Neutrophil (primary cell): ENCODE results near the gene NRG2.

Experiments used
- H3K27ac ChIP-seq: fragments of 200-600 bp; sonication (generic); 2 replicates; pipeline ENCODE4 v1.5.1; 2016; ENCODE audit warnings: mild to moderate bottlenecking, moderate library complexity
- H3K27me3 ChIP-seq: fragments of 200-600 bp; sonication (generic); 2 replicates; pipeline ENCODE4 v1.6.0; 2016; ENCODE audit warnings: mild to moderate bottlenecking
- H3K36me3 ChIP-seq: fragments of 200-600 bp; sonication (generic); 2 replicates; pipeline ENCODE4 v1.5.1; 2017
- H3K4me1 ChIP-seq, 2 experiments: fragments of 200-600 bp in 1 of 2; sonication (generic) in 1 of 2; 1 replicate in 1 of 2; 2 replicates in 1 of 2; pipeline versions ENCODE4 v1.5.1 to v1.6.1; 2013 to 2016; ENCODE audit warnings: low read depth in 1 of 2, low read length in 1 of 2, mild to moderate bottlenecking in 1 of 2, moderate library complexity in 1 of 2; ENCODE audit not compliant: control insufficient read depth in 1 of 2, insufficient read depth in 1 of 2
- H3K4me3 ChIP-seq, 2 experiments: fragments of 200-600 bp in 1 of 2; sonication (generic) in 1 of 2; 1 replicate in 1 of 2; 2 replicates in 1 of 2; pipeline ENCODE4 v1.5.1; 2013 to 2016; ENCODE audit warnings: low read depth in 1 of 2, low read length in 1 of 2, mild to moderate bottlenecking in 1 of 2, moderate library complexity in 1 of 2
- H3K9me3 ChIP-seq: fragments of 200-600 bp; sonication (generic); 2 replicates; pipeline ENCODE4 v1.5.1; 2016
- TF ChIP-seq, protein P1 (sequence below): fragments of 200-600 bp; sonication (generic); IDR thresholded peaks from 2 replicates; pipeline ENCODE4 v1.5.1; 2016; ENCODE audit warnings: antibody characterized with exemption

NRG2 gene

DNA sequence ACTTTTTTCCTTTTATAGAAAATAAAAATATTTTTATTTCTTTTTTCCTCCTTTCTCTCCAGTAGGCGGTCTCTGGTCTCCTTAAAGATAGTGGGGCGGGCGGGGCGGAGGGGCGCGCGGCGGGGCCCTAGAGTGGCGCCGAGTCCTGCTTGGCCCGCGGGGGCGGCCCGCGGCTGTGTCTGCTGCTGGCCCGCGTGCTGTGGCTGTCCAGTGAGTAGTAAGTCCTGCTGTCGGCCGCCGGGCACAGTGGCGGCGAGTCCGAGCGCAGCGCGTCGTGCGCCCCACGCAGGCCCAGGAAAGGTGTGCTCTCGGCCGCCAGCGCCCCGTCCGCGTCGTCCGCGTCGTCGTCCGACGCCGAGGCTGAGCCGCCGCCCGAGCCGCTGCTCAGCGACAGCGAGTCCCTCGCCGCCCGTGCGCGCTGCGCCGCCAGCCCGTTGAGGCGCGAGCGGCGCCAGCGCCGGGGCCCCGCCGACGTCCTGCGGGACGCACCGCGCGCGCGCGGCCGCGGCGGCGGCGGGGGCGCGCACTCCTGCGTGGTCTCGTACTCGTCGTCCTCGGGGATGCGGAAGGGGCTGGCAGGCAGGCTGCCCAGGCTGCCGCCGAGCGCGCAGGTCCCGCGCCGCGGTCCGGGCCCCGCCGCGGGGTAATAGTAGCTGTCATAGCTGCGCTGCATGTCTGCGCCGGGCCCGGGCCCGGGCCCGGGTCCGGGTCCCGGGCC, 195.2 kb downstream of the NRG2 start:
- no peaks in the 10 kb centered on the region for H3K9me3 ChIP-seq
- peak overlapping the region; percentile 15 to 43 for H3K4me3 ChIP-seq
- no peak overlapping the region for H3K27ac ChIP-seq
- H3K27me3 ChIP-seq: peaks cover 93% of the 10 kb centered on the region
- H3K4me1 ChIP-seq: peaks cover 0 to 7% of the 10 kb centered on the region in 2 experiments
- TF ChIP-seq, protein P1, sequence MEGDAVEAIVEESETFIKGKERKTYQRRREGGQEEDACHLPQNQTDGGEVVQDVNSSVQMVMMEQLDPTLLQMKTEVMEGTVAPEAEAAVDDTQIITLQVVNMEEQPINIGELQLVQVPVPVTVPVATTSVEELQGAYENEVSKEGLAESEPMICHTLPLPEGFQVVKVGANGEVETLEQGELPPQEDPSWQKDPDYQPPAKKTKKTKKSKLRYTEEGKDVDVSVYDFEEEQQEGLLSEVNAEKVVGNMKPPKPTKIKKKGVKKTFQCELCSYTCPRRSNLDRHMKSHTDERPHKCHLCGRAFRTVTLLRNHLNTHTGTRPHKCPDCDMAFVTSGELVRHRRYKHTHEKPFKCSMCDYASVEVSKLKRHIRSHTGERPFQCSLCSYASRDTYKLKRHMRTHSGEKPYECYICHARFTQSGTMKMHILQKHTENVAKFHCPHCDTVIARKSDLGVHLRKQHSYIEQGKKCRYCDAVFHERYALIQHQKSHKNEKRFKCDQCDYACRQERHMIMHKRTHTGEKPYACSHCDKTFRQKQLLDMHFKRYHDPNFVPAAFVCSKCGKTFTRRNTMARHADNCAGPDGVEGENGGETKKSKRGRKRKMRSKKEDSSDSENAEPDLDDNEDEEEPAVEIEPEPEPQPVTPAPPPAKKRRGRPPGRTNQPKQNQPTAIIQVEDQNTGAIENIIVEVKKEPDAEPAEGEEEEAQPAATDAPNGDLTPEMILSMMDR: no peak
- H3K36me3 ChIP-seq: no peaks in the 10 kb centered on the region

DNA sequence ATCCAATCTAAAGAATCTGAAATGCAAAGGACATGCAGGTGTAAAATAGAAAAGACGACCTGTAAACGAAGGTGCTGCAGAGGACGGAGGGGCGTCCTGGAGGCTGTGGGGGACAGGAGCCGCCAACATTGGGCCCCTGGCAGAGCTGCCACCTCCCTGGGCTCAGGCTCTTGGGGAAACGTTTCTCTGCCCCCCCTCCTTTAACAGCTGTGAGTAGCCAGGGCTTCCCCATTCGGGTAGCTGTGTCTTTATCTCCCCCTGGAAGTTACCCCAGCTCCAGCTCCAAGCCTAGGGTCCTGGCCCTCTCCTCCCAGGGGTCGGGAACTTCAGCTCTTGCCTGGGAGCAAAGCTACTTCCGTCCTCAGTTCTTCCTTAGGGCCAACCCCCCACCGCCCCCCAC, 196.0 kb downstream of the NRG2 start:
- Histone ChIP-seq H3K36me3 (no peaks in the 10 kb centered on the region), H3K27me3 (peaks cover 92% of the 10 kb centered on the region), H3K27ac (no peak overlapping the region), H3K9me3 (no peaks in the 10 kb centered on the region), H3K4me1 (peaks cover 0 to 7% of the 10 kb centered on the region in 2 experiments), H3K4me3 (no peak overlapping the region)
- TF ChIP-seq, protein P1: no peak

DNA sequence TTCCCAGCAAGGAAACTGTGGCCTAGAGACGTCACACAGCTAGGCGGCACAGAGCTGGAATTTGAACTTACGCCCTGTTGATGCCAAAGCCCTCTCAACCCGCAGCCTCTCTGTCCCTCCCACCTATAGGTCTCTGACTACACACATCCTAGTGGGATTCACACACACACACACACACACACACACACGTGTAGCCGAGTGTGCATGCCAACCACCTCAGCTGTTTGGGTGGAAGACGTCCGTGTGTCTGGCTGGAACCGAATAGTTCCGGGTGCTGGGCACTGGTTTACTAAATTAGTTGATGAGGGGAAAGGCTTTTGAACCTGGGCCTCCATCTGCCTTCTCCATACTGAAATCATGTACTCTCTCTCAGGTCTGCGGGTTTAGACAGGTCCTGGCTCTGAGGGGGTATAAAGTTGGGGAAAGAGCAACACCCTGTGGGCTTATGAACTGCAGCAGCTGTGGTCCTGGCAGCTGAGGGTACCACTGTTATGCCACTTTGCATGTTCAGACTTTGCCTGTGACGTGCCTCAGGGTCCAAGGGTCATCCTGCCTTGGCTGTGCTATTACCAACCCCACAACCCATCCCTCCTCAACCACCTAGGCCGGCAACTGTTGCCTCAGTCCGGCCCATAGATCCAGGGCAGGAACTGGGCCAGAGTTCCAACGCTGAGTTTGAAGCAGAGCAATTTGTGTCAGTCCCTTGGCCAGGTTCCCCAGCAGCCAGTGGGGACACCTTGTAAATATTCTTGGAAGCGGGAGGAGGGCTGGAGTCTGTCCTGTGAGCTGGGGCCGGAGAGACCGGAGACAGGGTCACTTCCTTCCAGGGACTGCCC, 197.0 kb downstream of the NRG2 start:
- no peaks in the 10 kb centered on the region for H3K9me3 ChIP-seq
- TF ChIP-seq, protein P1: no peak
- H3K4me1 ChIP-seq: peaks cover 0 to 7% of the 10 kb centered on the region in 2 experiments
- H3K36me3 ChIP-seq: no peaks in the 10 kb centered on the region
- H3K27ac ChIP-seq: no peak overlapping the region
- H3K27me3 ChIP-seq: peaks cover 81% of the 10 kb centered on the region
- H3K4me3 ChIP-seq: no peak overlapping the region

DNA sequence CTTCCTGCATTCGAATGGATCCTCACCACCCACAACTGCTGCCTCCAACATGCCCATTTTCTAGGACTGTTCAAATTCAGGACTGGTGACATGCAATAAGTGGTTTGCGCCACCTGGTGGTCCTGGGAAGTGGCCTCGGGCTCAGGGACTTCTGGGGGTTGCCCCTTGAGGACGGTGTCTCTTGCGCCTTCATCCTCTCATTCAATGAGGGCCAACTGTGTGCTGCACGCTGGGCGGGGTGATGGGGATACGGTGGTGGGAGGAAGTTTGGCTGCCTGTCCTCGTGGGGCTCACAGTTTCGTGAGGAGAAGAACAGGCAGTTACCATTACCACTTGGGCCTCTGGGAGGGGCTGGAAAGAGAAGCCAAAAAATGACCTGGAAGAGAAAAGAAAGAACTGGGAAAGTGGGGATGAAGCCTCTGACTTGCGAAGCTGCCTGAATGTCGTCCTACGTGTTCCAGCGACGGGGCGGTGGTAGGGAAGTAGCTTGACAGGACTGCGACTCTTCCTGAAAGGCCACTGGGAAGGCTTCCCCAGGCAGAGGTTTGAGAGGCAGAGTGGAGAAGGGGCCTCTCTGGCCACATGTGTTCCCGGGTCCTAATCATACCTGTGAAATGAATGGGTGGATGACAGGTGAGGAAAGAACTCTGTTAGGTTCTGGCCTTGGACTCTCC, 198.5 kb downstream of the NRG2 start:
- Histone ChIP-seq H3K27ac (no peak overlapping the region), H3K27me3 (peaks cover 67% of the 10 kb centered on the region), H3K36me3 (no peaks in the 10 kb centered on the region), H3K4me3 (no peak overlapping the region), H3K9me3 (no peaks in the 10 kb centered on the region), H3K4me1 (peaks cover 0 to 7% of the 10 kb centered on the region in 2 experiments)
- TF ChIP-seq, protein P1: no peak

DNA sequence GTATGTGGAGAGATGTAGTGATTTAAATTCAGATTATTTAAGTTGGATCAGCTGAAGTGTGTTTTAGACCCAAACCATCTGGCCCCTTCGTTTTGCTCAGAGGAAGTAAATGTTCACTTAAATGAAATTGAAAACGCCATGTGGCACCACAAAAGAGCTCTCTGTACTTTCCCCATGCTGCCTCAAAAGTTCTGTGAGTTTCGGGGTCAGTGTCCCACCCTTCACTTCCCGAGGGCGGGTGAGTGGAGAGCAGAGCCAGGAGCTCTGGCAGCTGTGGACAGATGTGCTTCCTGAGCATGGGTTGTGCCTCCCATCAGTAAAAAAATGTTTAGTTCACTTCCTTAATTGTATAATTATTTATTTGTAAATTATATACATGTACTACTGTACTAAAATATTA, 199.1 kb downstream of the NRG2 start:
- TF ChIP-seq, protein P1: no peak
- no peaks in the 10 kb centered on the region for H3K36me3 ChIP-seq
- no peak overlapping the region for H3K4me3 ChIP-seq
- H3K4me1 ChIP-seq: peaks cover 0 to 7% of the 10 kb centered on the region in 2 experiments
- H3K27me3 ChIP-seq: peaks cover 61% of the 10 kb centered on the region
- H3K27ac ChIP-seq: no peak overlapping the region
- H3K9me3 ChIP-seq: no peaks in the 10 kb centered on the region
